NCI-H146 (cell line): ENCODE data around the gene ADRB2.
"Not testable (repeated sequence)": the region's sequence is repeated elsewhere in the genome, so short reads cannot be mapped to it uniquely, and the experiment has no call there.

ENCODE experiments used
- DNase-seq: peaks from one replicate; lab custom pipeline; 2025; lab: John Stamatoyannopoulos, UW

ADRB2 gene

GRCh38 chr5:148855249-148856008, 29.0 kb downstream of the ADRB2 start:
- no peak for DNase-seq

GRCh38 chr5:148856009-148856367, 29.6 kb downstream of the ADRB2 start:
- DNase-seq: no peak

GRCh38 chr5:148856424-148856823, 30.0 kb downstream of the ADRB2 start:
- DNase-seq: no peak

DNA sequence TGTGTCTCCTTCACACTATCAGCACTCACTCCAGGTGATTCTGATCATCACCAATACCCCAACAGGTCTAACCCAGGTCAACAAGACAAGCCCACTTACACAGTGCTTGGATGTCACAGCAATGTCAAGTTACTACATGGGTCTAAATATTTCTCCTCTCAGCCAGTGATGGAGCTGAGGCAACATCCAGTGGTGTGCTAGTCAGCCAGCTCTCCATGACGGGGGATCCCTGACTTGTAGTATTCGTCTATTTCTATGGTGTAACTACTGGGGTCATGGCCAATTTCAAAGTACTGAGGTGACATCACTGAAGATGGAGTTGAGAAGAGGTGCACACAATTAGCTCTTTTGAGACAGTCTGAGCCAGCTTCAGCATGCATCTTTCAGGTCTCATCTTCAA, 31.1 kb downstream of the ADRB2 start:
- DNase-seq: no peak

GRCh38 chr5:148858106-148858505, 31.7 kb downstream of the ADRB2 start:
- DNase-seq: no peak

DNA sequence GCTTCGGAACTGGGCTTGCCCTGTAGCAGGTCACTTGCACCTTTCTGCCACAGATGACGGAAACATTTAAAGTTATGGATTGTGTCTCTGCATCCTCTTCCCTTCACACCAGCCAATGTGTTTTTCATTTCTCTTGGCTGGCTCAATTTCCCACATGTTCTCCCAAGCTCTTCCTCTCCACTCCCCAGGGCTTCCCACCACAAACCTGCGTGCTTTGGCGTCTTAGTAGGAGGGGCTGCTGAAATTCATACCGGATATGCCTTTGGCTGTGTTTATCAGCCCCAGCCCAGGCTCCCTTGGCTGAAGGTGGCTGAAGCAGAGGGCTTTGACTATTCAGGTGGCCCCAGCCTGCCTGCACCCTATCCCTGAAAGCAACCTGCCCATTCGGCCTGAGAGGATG, 32.1 kb downstream of the ADRB2 start:
- DNase-seq: no peak

GRCh38 chr5:148859703-148860102, 33.3 kb downstream of the ADRB2 start:
- DNase-seq: no peak

DNA sequence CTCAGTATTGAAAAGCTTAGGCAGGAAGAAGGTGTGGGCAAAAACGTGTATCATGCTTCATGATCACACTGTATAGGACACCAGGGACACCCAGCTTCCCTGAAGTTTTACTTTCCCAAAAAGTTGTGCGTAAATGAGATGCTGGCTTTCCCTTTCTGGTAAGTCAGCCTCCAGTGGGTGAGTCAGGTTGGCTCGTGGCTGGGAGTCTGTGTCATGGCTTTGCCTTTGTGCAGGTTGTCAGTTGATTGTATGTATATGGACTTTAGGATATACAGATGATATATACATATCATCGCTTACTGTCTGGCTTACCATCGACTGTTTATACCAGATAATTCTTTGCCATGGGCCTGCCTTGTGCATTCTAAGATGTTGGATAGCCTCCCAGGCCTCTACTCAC, 34.2 kb downstream of the ADRB2 start:
- no peak for DNase-seq

- no peak for DNase-seq
These were observed 34.7 kb downstream of the ADRB2 start for GRCh38 chr5:148861088-148861487.

DNA sequence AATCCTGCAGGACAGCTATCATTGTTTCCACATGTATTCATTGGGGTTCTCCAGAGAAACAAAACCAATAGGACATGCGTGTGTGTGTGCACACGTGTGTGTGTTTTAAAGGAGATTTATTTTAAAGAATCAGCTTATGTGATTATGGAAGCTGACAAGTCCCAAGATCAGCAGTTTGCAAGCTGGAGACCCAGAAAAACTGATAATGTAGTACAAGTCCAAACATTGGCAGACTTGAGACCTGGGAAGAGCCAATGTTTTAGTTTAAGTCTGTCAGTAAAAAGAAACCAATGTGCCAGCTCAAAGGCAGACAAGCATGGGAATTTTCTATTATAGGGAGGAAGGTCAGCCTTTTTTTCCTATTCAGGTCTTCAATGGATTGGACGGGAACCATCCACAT, 35.3 kb downstream of the ADRB2 start:
- DNase-seq: no peak

DNA sequence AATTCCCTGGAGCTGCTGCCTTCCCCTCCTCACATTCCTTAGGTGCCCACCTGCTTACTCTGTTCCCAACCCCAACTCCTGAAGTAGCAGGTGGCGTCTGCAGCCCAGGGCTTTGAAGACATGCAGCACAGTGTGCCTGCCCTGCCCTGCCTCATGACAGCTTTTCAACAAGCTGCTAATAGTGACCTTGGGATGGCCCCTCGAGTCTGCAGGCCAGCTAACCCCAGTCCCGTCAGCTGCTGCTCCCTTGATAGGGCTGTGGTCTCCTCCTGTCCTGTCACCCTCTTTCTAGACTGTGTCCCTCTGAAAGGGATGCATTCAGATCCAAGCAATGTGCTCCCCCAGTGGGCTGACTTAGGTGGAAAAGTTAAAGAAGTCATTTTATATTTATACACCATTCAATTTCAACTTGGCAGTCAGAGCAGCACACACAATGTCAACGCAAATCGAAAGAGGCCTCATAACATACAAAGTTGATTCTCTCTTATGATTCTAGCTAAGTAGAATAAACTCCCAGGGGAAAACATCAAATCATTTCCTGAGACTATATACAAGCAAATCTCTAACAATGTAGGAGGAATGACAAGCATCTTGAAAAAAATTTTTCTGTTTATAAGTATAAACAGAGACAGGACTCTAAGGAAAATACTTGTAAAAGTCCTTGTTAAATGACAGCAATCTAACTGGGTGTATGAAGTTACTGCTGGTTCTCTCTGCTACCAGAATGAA, 37.9 kb downstream of the ADRB2 start:
- no peak for DNase-seq

- no peak for DNase-seq
These were observed 39.6 kb downstream of the ADRB2 start for GRCh38 chr5:148866024-148866423.

DNA sequence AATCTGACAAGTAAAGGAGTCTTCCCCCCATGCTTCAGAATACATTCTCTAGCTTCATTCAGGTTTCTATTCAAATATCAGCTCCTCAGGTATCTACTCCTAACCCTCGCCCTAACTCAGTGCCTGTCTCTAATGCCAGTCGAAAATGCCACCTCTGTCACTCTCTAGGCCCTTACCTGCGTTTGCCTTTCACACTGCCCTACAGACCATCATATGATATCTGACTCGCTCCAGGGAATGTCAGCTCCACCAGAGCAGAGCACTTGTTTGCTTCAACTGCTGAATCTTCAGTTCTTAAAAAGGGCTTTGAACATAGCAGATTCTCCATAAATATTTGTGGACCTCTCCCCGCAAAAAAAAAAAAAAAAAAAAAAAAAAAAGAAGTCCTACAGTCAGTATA, 46.7 kb downstream of the ADRB2 start:
- DNase-seq: no peak

GRCh38 chr5:148873690-148874485, 47.5 kb downstream of the ADRB2 start:
- no peak for DNase-seq

DNA sequence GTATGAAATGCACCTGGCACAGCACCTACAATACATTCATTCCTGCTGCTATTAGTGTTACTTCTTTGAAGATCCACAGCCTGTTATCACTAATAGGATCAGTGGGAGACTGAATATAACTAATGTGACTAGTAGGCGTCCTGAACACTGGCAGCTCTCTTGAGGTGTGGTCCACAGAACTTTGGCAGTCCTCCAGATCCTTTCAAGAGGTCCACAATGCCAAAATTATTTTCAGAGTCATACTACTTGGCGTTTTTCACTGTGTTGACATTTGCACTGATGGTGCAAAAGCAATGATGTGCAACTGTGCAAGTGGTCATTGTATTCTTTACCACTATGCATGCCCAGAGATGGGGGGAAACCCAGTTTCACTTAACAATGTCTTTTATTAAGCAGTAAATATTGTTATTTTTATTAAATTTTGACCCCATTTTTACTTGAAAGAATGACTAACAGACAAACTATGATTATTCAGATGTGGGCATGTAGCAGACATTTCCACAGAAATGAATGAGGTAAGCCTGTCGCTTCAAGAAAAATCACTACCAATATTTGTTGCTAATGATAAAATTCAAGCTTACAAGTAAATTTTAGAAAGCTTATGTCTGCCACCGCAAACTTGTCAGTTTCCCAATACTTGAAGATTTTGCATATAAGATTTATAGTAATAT, 48.9 kb downstream of the ADRB2 start:
- no peak for DNase-seq

GRCh38 chr5:148877436-148877835, 51.0 kb downstream of the ADRB2 start:
- DNase-seq: not testable (repeated sequence)
